ENCODE results near the gene TLE3.
A peak's percentile ranks its signal among the peaks of the same experiment; 100 is the strongest.

The TLE3 gene

GRCh38 chr15:70026991-70027390 is 70.7 kb downstream of the TLE3 start:
- DNase-seq = no peak

- peak in 3 of 4 experiments; percentile 11 to 28 (median 27) for DNase-seq
Measured at GRCh38 chr15:70025413-70026296, 72.1 kb downstream of the TLE3 start.

DNA sequence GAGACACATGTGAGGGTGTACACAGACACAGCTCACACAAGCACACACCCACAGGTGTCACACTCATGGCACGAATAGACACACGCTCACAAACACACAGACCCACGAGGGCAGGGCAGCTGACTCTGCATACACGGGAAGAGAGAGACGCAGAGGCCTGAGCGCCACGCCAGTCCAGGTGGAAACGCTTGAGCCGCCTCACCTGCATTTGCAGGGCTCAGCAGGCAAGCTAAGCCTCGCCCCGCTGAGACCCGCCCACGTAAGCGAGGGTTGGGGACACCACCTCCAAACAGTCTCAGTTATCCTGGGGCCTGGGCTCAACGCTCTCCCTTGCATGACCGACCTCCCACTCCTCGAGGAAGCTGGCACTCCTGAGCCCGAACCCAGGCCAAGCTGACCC is 73.2 kb downstream of the TLE3 start:
- DNase-seq = no peak

GRCh38 chr15:70023769-70024491 is 73.8 kb downstream of the TLE3 start:
- no peak for DNase-seq

- peak; percentile 70 to 89 (median 76) for DNase-seq
Measured at GRCh38 chr15:70023064-70023768, 74.5 kb downstream of the TLE3 start.

DNA sequence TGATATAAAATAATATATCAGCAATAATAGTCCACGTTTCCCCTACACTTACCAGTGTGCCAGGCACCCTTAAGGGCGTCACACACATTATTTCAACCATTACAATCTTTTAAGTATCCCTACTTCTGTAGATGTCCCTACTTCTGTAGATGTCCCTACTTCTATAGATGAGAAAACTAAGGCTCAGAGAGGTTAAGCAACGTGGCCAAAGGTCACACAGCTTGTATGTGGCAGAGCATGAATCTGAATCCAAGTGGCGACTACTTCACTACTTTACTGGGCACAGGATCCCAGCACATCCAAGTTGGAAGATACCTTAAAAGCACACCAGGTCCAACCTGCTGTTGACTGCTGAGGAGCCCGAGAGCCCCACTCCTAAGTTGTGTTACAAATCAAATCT is 77.5 kb downstream of the TLE3 start:
- DNase-seq = no peak

- DNase-seq = no peak
Measured at GRCh38 chr15:70018646-70019600, 78.8 kb downstream of the TLE3 start.

DNA sequence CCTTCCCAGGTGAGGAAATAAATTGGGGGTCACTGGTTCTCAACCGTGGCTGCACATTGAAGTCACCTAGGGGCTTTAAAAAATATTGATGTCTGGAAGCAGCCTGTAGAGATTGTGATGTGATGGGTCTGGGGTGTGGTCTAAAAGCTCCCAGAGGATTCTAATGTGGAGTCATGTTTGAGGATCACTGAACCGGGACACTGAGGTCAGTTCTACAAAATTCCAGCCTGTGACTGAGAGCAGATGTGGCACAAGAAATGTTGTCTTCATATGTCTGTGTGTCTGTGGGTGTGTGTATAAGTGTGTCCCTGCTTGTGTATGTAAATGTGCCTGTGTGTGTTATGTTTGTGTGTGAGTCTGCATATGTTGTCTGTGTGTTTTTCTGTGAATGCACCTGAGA is 79.9 kb downstream of the TLE3 start:
- no peak for DNase-seq

- DNase-seq = no peak
Measured at GRCh38 chr15:70017025-70017424, 80.7 kb downstream of the TLE3 start.

DNA sequence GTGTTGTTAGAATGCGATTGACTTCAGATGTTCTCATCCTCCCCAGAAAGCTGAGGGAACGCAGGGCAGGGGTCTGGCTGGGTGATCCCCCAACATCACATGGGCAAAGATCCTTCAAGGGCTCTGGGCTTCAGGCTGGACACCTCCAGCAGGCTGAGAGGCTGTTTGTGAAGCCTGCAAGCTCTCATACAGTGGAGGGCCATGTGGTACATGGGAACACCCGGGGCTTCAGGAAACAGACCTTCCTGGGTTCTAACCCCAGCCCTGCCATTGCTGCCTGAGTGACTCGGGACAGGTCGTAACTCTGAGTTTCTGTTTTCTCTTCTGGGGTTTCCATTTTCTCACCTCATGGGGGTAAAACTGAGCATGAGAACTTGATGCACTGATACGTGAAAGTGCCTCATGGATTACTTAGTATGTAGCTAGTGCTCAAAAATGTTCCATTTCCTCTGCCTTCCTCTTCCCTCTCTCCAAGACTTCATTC is 81.2 kb downstream of the TLE3 start:
- no peak for DNase-seq

- DNase-seq = peak in 1 of 4 experiments; percentile 17
Measured at GRCh38 chr15:70014860-70015490, 82.7 kb downstream of the TLE3 start.

DNA sequence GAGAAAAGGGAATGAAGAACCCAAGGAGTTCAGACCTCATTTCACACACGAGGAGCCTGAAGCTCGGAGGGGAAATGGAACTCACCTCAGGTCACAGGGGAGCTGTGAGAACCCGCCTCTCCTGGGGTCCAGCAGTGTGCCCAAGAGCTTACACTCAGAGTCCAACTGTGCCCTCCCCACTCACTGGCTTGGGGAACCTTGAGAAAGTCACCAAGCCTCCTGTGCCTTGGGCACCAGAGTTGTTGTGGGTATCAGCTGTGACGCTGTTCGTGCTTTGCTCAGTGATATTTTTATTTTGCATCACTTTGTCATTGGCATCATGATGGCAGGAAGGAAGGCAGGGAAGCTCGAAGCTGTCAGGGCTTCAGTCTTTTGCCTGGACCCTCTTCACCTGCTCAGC is 83.4 kb downstream of the TLE3 start:
- DNase-seq = no peak

- no peak for DNase-seq
Measured at GRCh38 chr15:70013656-70014313, 83.9 kb downstream of the TLE3 start.

- DNase-seq = no peak
Measured at GRCh38 chr15:70012895-70013294, 84.8 kb downstream of the TLE3 start.

DNA sequence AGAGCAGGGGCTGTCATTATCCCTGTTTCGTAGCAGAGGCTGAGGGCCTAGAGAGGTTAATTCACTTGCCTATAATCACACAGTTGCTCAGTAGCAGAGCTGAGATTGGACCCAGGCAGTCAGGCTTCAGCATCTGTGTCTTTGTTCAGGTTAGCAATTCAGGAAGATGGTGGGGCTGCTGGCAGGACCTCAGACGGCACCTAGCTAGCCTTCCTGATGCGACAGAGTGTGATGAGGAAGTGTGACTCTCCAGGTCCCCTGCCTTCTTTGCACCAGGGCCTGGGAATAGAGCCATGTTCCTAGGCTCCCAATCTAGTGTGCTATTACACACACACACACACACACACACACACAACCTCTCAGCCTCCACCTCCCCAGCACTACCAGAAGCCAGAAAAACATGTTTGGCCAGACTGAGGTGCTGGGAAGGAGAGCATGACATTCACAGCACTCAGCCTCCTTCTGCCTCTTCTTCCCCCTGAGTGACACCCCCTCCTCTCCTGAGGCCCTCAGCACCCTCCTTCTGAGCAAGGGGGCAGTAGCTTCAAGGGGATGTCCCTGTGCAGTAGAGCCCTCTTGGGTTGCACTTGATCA is 88.9 kb downstream of the TLE3 start:
- no peak for DNase-seq

DNA sequence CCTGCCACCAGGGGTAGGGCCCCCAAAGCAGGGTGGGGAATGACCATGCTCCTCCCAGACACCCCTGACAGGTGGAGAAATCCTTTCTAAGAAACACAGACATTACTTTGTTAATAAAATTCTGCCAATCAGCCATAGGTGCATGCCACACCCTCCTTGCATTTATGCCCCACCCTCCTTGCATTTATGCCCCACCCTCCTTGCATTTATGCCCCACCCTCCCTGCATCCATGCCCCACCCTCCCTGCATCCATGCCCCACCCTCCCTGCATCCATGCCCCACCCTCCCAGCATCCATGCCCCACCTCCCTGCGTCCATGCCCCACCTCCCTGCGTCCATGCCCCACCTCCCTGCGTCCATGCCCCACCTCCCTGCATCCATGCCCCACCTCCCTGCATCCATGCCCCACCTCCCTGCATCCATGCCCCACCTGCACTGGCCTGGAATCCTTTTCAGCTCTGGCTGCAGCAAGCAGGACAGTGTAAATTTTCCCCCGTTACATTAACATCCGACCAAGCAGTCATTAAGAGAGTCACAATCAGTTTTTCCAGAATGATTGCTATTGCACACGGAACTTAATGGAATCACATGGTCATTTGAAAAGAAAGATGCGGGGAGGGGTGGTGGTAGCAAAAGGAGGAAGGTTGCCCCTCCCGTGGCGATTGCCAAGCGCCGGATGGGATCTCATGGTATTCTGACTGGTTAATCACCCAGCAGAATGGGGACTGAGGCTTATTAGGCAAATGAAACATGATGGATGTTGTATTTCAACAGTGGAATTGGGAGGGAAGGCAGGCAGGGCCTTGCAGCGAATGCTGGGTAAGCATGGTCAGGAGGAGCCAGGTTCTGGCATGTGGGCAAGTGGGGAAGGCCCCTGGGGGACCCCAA is 91.2 kb downstream of the TLE3 start:
- no peak for DNase-seq

DNA sequence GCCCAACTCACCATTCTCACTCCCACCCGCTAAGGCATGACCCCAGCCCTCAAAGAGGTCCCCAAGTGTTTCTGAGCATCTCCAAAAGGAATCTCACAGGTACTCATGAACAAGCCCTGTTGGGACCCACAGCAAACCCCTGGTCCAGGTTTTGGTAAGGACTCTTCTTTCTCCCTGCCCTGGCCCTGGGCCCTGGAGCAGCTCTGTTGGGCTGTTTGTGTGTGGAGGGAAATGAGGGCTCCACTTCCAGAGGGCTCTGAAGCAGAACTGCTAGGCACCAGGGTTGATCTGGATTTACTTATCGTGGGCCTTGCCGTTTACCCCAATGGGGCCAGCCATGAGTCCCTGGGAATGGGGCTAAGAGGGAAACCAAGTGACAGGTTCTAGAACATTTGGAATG is 92.9 kb downstream of the TLE3 start:
- no peak for DNase-seq

- DNase-seq = no peak
Measured at GRCh38 chr15:70002897-70003296, 94.8 kb downstream of the TLE3 start.

DNA sequence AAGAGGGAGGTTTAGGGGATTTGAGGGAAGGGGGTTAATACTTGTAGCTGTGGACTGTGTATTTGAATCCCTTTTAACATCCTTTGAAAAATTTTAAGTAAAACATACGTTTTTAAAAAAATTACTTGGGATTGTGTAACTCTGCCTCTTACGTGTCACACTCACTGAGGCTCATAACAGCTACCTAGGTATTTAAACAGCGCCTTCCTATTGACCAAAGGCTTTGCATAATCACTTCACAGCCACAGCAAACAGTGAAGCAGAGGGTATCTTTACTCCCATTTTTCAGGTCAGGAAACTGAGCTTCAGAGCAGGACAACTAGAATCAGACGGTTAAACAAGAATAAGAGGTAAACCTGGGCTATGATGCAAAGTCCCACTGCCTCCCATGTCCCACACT is 95.9 kb downstream of the TLE3 start:
- no peak for DNase-seq
